Nephron progenitor cell (in vitro differentiated cells): ENCODE measurements around the gene SLC26A1.

Source experiments
- DNase-seq: peaks from one replicate; pipeline ENCODE4 v3.0.0; 2021
- H3K27ac Mint-ChIP-seq: 2 replicates; pipeline ENCODE4 v1.8.0; 2021; ENCODE audit warnings: mild to moderate bottlenecking, moderate library complexity, mixed read lengths
- H3K27me3 Mint-ChIP-seq: 2 replicates; pipeline ENCODE4 v1.8.0; 2021; ENCODE audit warnings: mild to moderate bottlenecking, low read depth, mixed read lengths; ENCODE audit not compliant: poor library complexity
- H3K36me3 Mint-ChIP-seq: 2 replicates; pipeline ENCODE4 v1.8.0; 2021; ENCODE audit warnings: low read depth, mixed read lengths
- H3K4me1 Mint-ChIP-seq: 2 replicates; pipeline ENCODE4 v1.8.0; 2021; ENCODE audit warnings: mixed read lengths
- H3K4me3 Mint-ChIP-seq: 2 replicates; pipeline ENCODE4 v1.8.0; 2021; ENCODE audit warnings: mild to moderate bottlenecking, moderate library complexity, mixed read lengths
- H3K9me3 Mint-ChIP-seq: 2 replicates; pipeline ENCODE4 v1.8.0; 2021; ENCODE audit warnings: mild to moderate bottlenecking, moderate library complexity, mixed read lengths
- CTCF ChIP-seq: fragments of 200-600 bp; sonication (generic); IDR thresholded peaks from 2 replicates; pipeline ENCODE4 v1.5.0; 2021; ENCODE audit warnings: antibody characterized with exemption

Gene SLC26A1

GRCh38 chr4:955161-955921 is 37.9 kb downstream of the SLC26A1 start:
- no peaks in the 10 kb centered on the region for H3K9me3 Mint-ChIP-seq
- H3K27me3 Mint-ChIP-seq = no peaks in the 10 kb centered on the region
- peaks cover 36% of the 10 kb centered on the region for H3K4me1 Mint-ChIP-seq
- TF ChIP-seq CTCF = no peak
- H3K36me3 Mint-ChIP-seq = peaks cover 9% of the 10 kb centered on the region
- no peak overlapping the region for H3K27ac Mint-ChIP-seq
- no peak overlapping the region for H3K4me3 Mint-ChIP-seq
- DNase-seq = no peak

GRCh38 chr4:954211-955020 is 38.8 kb downstream of the SLC26A1 start:
- Mint-ChIP-seq H3K27me3 (no peaks in the 10 kb centered on the region), H3K36me3 (peaks cover 9% of the 10 kb centered on the region), H3K27ac (peak overlapping the region; percentile 90), H3K4me3 (no peak overlapping the region), H3K4me1 (peaks cover 43% of the 10 kb centered on the region), H3K9me3 (no peaks in the 10 kb centered on the region)
- no peak for TF ChIP-seq CTCF
- DNase-seq = no peak

GRCh38 chr4:953574-953915 is 39.7 kb downstream of the SLC26A1 start:
- no peak overlapping the region for H3K27ac Mint-ChIP-seq

GRCh38 chr4:952881-953573 is 40.2 kb downstream of the SLC26A1 start:
- Mint-ChIP-seq H3K27ac (no peak overlapping the region), H3K4me3 (no peak overlapping the region), H3K36me3 (peaks cover 9% of the 10 kb centered on the region), H3K4me1 (peaks cover 56% of the 10 kb centered on the region), H3K27me3 (peaks cover 4% of the 10 kb centered on the region), H3K9me3 (no peaks in the 10 kb centered on the region)
- no peak for TF ChIP-seq CTCF
- DNase-seq = no peak

More at GRCh38 chr4:953574-953915, 39.7 kb downstream of the SLC26A1 start:
- Mint-ChIP-seq H3K4me3 (no peak overlapping the region), H3K36me3 (peaks cover 9% of the 10 kb centered on the region), H3K9me3 (no peaks in the 10 kb centered on the region), H3K4me1 (peaks cover 51% of the 10 kb centered on the region), H3K27me3 (peaks cover 2% of the 10 kb centered on the region)
- TF ChIP-seq CTCF = no peak
- DNase-seq = no peak

GRCh38 chr4:951594-952468 is 41.4 kb downstream of the SLC26A1 start:
- peaks cover 59% of the 10 kb centered on the region for H3K4me1 Mint-ChIP-seq
- H3K27me3 Mint-ChIP-seq = peaks cover 8% of the 10 kb centered on the region
- H3K27ac Mint-ChIP-seq = peak overlapping the region; percentile 95
- no peaks in the 10 kb centered on the region for H3K9me3 Mint-ChIP-seq
- no peak for DNase-seq
- H3K4me3 Mint-ChIP-seq = no peak overlapping the region
- no peak for TF ChIP-seq CTCF
- H3K36me3 Mint-ChIP-seq = peaks cover 9% of the 10 kb centered on the region
